GM12874 (cell line): Measurements from ENCODE around the gene LGALS13.

ENCODE experiments used
- CTCF ChIP-seq: IDR thresholded peaks from 2 replicates; pipeline ENCODE4 v1.5.1; 2011; ENCODE audit warnings: low read depth, mild to moderate bottlenecking, control low read depth, low read length, moderate library complexity; ENCODE audit not compliant: insufficient read depth

The LGALS13 gene

GRCh38 chr19:39602224-39602623 is at the start of gene LGALS13:
Gene LGALS13, plus strand, starts transcription at chr19:39602524. Its CDS starts 45 bp downstream, at chr19:39602569.
- no peak for TF ChIP-seq CTCF

- no peak for TF ChIP-seq CTCF
These were observed 49.2 kb upstream of the LGALS13 start for GRCh38 chr19:39553082-39553652.

- no peak for TF ChIP-seq CTCF
These were observed 47.5 kb upstream of the LGALS13 start for GRCh38 chr19:39554701-39555311.

GRCh38 chr19:39555883-39556282 is 46.4 kb upstream of the LGALS13 start:
- TF ChIP-seq CTCF = no peak

GRCh38 chr19:39557811-39558623 is 44.3 kb upstream of the LGALS13 start:
- no peak for TF ChIP-seq CTCF

GRCh38 chr19:39558624-39559117 is 43.7 kb upstream of the LGALS13 start:
- no peak for TF ChIP-seq CTCF

- TF ChIP-seq CTCF = no peak
These were observed 38.9 kb upstream of the LGALS13 start for GRCh38 chr19:39563408-39563807.
